HG03045 (cell line): ENCODE results near the gene RBM10.

ENCODE experiments used
- ATAC-seq: cut with Tn5 transposase; IDR thresholded peaks from one replicate; pipeline ENCODE4 v1.9.1; 2021; ENCODE audit warnings: mild to moderate bottlenecking, moderate library complexity; ENCODE audit not compliant: unreplicated experiment

Gene RBM10

DNA sequence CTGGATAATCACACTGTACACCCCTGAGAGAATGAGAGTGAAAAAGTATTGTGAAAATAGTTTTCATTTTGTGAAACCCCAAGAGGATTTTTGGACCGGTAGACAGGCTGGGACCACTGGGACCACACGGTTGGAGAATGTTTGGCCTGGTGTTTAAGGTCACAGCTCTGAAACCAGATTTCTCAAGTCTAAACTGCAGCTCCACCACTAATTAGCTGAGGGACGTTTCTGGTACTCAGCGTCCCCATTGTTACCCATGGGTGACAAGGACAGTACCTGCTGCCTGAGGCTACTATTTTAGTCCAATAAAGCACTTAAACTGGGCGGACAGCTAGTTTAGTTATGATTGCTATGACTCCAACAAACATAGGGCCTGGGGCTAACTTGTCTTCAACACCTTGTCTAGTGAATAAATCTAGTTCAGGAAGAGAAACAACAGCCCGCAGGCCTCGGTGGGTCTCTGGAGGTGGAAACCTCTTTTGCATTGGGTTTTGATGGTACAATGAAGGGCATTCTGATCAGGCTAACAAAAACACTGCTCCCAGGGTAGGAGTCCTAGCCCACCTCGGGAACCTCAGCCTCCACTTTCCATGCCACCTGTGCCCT, 87.3 kb downstream of the RBM10 start:
- no peak for ATAC-seq

DNA sequence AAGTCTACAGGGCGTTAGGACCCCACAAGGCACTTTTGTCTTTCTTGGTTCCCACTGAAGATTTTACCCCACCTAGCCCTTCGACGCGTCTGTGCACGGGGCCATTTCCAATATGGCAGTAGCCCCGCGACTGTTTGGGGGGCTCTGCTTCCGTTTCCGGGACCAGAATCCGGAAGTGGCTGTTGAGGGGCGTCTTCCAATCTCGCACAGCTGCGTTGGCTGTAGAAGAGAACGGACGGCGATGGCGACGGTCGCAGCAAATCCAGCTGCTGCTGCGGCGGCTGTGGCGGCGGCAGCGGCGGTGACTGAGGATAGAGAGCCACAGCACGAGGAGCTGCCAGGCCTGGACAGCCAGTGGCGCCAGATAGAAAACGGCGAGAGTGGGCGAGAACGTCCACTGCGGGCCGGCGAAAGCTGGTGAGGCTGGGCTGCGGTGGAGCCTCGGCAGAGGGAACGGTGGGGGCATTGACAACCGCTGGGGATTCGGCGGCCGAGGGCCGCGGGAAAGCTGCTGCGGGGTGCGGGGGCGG, 87.8 kb downstream of the RBM10 start, which contains the start of gene USP11:
USP11 (plus strand) TSS at position 207 of the 530 bp plus-strand sequence; CDS start at position 242, 35 bp downstream.
- peak; percentile 19 for ATAC-seq

DNA sequence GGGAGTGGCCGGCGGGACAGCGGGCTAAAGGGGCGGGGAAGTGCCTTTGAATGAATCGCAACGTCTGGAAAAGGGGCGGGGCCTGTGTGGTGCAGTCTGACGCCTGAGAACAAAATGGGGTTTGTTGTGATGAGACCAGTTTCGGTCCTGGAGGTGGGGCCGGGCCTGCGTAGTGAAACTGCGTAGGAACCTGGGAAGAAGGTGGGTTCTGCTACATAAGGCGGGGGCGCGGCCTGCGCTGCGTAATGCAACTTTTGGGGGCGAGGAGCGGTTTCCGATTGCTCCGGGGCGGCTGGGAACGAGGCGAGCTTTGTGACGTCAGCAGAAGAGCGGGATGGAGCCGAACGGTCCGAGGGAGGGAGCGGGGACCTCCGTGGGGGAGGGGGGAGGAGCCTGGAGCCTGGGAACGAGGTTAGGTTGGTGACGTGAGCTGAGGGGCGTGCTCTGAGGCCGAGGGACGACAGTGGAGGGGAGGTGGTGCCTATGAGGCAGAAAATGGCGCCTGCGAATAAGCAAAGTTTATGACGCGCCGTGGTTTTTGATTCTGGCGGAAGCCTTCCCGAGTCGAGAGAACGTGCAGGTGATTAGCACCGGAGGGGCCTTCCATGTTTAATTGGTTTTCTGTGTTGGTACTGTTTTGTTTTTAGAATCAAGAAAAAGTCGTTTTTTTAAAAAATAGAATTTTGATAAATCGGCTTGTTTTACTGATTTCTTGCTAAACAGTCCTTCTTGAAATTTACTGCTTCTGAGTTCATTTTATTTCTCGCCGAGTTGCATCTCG, 88.5 kb downstream of the RBM10 start:
- peak; percentile 89 for ATAC-seq

DNA sequence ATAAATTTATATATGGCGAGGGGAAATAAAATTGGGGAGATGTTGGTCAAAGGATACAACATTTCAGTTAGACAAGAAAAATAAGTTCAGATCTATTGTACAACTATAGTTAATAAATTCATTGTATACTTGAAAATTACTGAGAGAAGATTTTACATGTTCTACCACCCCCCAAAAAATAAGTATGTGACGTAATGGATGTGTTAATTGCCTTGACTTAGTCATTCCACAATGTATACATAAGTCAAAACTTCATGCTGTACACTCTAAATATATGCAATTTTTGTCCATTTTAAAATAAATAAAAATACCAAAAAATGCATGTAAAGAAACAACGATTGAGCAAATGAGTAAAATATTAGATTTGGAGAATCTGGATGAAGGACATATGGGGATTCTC, 89.6 kb downstream of the RBM10 start:
- no peak for ATAC-seq

DNA sequence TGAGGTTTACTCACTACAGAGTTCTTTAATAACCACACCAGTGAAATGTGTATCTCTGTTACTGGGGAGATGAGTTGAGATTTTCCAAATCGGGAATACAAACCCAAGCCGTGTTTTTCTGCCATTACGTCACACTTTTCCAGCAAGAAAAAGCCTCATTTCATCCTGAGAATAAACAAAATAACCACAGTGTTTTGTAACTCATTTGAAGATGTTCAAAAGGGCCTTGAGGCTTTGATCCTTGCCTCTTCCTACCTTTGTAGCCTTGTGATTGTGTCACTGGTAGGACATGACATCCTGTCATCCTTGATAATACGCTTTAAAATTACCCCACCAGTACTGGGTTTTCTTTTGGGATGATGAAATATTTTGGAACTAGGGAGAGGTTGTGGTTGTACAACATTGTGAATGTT, 90.7 kb downstream of the RBM10 start:
- no peak for ATAC-seq
